NOMO-1 treated with dmso at 0.1 percent for 144 hours (cell line): ENCODE results near the gene CTTNBP2.

Experiments used
- DNase-seq: peaks from one replicate; lab custom pipeline; 2025; ENCODE audit not compliant: unreplicated experiment; lab: John Stamatoyannopoulos, UW

Gene CTTNBP2

GRCh38 chr7:117704063-117704462, 169.2 kb downstream of the CTTNBP2 start:
- DNase-seq = no peak

GRCh38 chr7:117698018-117698417, 175.2 kb downstream of the CTTNBP2 start:
- no peak for DNase-seq

GRCh38 chr7:117692338-117692737, 180.9 kb downstream of the CTTNBP2 start:
- DNase-seq = no peak

- DNase-seq = no peak
These were observed 183.1 kb downstream of the CTTNBP2 start for GRCh38 chr7:117690147-117690546.

- no peak for DNase-seq
These were observed 183.8 kb downstream of the CTTNBP2 start for GRCh38 chr7:117689406-117689805.

GRCh38 chr7:117688126-117688525, 185.1 kb downstream of the CTTNBP2 start:
- DNase-seq = no peak

GRCh38 chr7:117686311-117686935, 186.8 kb downstream of the CTTNBP2 start:
- no peak for DNase-seq

- DNase-seq = no peak
These were observed 187.4 kb downstream of the CTTNBP2 start for GRCh38 chr7:117685795-117686194.

GRCh38 chr7:117683430-117684175, 189.6 kb downstream of the CTTNBP2 start:
- no peak for DNase-seq

GRCh38 chr7:117682681-117683385, 190.4 kb downstream of the CTTNBP2 start:
- DNase-seq = no peak

- DNase-seq = no peak
These were observed 194.1 kb downstream of the CTTNBP2 start for GRCh38 chr7:117679120-117679519.

- DNase-seq = no peak
These were observed 197.5 kb downstream of the CTTNBP2 start for GRCh38 chr7:117675497-117676435.

- DNase-seq = no peak
These were observed 198.6 kb downstream of the CTTNBP2 start for GRCh38 chr7:117674617-117675016.

GRCh38 chr7:117673839-117674238, 199.4 kb downstream of the CTTNBP2 start:
- DNase-seq = no peak

- DNase-seq = no peak
These were observed 199.9 kb downstream of the CTTNBP2 start for GRCh38 chr7:117673367-117673766.

- DNase-seq = no peak
These were observed 200.8 kb downstream of the CTTNBP2 start for GRCh38 chr7:117672453-117672852.

- no peak for DNase-seq
These were observed 203.4 kb downstream of the CTTNBP2 start for GRCh38 chr7:117669818-117670217.

GRCh38 chr7:117667456-117667855, 205.8 kb downstream of the CTTNBP2 start:
- no peak for DNase-seq

- DNase-seq = no peak
These were observed 206.6 kb downstream of the CTTNBP2 start for GRCh38 chr7:117666689-117667088.

GRCh38 chr7:117666031-117666430, 207.2 kb downstream of the CTTNBP2 start:
- no peak for DNase-seq

GRCh38 chr7:117665368-117665767, 207.9 kb downstream of the CTTNBP2 start:
- DNase-seq = no peak
